NCI-H1417 treated with DMSO at 0.1 percent for 48 hours (cell line): ENCODE measurements around the gene ZP1.

ENCODE experiments used
- DNase-seq: peaks from one replicate; lab custom pipeline; 2025; lab: John Stamatoyannopoulos, UW

The ZP1 gene

DNA sequence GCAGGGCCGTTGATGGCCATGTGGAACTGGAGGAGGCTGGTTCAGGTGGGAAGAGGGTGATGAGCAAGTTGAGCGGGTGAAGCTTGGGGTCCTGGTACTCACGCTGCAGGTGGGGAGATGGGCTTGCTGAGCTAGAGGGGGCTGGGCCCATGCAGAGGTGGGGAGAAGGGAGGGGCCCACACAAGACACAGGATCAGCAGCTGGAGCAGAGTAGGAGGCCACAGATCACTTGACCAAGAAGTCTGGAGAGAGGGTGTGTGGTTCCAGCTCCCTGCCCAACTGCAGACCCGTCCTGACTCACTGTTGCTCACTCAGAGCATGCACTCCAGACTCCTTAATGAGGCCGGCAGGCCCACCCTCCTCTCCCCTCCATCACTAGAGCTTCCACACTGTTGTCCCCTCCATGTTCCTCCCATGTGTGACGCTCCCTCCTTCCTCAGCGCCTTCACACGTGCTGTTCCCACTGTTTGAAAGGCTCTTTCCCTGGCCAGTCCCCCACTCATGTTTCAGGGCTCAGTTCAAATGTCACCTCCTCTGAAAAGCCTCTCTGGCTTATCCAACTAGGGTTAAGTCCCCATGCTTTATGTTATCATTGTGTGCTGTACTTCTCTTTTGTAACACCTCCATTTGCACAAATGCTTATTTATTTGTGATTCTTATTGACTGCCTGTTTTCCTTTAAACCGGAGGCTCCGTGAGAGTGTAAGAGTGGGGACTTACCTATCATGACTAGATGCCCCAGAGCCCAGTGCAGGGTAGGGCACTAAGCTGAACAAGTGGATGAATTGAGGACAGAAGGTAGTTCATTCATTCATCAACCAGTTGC is 23.1 kb upstream of the ZP1 start:
- DNase-seq: no peak

DNA sequence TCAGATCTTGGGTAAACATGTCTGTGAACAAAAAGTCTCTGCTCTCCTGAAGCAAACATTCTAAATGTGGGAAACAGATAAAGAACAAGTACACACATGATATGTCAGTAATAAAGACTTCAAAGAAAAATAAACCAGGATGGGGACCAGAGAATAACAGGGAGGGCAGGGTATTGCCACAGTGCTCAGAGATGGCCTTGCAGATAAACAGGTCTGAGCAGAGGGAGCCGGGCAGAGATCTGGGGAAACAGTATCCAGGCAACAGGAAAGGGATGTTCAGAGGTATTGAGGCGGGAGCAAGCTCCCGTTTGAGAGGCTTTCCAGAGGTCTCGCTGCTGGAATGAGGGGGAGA is 22.5 kb upstream of the ZP1 start:
- DNase-seq: no peak

DNA sequence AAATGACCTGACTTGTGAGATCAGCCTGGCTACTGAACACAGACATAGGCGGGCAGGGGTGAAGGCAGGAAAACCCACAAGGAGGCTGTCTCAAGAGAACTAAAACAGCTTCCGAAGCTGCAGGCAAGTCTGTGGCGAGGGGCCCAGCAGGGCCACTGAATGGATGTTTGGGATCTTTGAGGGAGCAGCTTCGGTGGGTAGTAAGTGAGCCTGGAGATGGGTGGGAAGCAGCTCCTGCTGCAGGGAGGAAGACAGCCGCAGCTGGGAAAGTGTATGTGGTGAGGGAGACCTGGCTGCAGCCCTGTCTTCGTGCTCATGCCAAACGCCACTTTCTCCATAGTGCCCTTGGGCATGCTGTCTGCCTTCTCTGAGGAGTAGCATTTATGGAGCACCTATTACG is 22.0 kb upstream of the ZP1 start:
- DNase-seq: no peak

DNA sequence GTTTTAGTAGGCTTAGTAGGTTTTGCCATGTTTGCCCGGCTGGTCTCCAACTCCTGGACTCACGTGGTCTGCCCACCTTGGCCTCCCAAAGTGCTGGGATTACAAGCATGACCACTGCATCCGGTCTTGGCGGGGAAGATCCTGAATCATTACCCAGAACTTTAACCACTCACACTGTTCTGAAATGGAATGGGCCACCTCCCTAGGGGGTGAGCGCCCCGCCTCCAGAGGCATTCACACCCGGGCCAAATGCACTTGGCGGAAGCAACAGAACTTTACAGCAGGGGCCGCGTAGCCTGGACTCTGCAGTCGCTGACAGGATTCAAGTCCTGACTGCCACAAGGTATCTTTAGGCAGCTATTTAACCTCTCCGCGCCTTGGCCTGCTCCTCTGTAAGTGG is 20.1 kb upstream of the ZP1 start:
- no peak for DNase-seq

DNA sequence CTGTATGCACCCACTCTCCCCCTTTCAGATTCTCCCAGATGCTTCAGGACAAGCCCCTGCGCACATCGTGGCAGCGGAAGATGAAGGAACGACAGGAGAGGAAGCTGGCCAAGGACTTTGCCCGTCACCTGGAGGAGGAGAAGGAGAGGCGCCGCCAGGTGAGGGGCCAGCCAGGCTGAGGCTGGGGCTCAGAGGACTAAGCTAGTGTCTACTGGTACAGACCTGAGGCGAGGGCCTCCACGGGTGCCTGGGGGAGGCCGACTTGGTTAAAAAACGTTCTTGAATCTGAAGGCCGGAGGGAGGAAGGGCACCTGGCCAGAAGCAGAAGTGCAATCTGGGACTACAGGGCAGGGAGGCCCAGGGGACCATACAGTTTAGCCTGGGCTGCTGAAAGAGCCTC is 19.4 kb upstream of the ZP1 start:
- DNase-seq: no peak

DNA sequence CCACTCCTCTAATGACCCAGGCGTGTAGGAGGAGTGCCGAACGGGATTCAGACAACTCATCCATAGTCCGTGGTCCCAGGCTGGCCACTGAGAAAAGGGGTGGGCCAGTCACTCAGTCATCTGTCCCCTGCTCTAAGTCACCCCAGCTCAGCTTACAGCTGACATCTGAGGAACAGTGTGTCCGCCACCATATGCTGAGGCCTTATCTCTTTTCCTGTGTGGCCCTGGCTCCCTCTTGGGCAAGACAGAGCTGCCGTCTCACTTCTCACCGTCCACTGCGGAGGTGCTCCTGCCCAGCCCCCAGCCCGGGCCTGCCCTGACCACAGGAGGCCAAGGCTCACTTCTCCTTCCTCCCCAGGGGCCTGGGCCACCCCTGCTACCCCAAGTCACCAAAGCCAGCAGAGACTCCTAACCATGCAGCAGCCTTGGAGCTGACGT is 18.6 kb upstream of the ZP1 start:
- DNase-seq: no peak

DNA sequence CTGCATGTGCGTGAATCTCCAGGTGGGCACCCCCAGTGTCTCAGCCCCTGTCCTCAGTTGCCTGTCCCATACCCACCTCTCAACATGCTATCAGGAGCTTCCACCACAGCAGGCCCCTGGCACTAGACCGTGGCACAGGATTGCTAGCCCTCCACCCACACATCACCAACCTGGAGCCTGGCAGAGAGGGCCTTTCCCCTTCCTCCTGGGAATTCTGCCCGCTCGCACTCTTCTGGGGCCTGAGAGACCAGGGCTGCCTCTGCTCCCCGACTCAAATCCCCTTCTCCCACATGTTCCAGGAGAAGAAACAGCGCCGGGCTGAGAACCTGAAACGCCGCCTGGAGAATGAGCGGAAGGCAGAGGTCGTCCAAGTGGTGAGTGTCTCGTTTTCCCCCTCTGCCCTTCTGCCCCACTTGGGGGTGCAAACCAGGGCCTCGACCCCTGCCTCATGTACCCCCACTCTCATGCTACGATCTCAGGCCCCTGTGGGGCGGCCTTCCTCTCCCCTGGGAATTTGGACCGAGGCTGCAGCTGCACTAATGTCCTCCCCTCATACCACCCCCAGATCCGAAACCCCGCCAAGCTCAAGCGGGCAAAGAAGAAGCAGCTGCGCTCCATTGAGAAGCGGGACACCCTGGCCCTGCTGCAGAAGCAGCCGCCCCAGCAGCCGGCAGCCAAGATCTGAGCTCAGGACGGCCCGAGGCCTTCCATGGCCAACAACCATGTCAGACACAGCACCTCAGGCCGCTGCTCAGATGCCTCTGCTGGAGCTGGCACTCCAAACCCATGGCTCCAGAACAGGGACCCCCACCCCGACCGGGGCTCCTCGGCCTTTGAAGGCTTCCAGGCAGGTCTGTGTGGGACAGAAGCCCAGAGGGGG is 17.5 kb upstream of the ZP1 start:
- DNase-seq: no peak

DNA sequence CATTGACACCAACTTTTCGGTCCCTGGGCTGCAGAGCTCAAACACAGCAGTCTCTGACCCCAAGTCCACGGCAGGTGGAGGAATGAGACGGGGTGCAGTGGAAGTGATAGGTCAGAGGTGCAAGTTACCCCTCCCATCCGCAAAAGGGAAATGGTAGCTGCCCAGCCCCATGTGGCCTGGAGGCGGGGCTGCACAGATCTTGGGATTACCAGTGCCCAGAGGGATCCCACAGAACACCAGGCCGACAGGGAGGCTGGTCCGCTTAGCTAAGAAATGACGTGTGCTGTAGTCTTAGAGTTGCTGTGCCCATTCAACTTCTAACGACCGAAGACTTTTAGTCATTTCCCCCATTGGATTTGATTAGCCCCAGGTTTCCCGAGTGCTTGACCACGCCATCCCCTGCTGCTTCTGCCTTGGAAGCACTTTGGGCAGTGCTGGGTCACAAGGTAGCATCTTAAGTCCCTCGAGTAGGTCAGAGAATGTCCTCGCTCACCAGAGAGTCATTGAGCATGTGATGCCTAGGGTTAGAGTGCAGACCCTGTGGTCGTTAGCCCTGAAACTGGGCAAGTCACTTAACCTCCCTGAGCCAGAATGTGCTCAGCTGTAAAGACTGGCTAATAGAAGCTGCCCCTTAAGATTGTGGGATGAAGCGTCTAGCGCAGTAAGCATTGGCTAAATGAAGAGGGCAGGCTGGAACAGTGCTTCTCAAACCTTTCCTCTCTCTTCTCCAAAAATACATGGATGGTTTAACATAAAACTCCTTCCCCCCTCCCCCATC is 15.8 kb upstream of the ZP1 start:
- DNase-seq: no peak

DNA sequence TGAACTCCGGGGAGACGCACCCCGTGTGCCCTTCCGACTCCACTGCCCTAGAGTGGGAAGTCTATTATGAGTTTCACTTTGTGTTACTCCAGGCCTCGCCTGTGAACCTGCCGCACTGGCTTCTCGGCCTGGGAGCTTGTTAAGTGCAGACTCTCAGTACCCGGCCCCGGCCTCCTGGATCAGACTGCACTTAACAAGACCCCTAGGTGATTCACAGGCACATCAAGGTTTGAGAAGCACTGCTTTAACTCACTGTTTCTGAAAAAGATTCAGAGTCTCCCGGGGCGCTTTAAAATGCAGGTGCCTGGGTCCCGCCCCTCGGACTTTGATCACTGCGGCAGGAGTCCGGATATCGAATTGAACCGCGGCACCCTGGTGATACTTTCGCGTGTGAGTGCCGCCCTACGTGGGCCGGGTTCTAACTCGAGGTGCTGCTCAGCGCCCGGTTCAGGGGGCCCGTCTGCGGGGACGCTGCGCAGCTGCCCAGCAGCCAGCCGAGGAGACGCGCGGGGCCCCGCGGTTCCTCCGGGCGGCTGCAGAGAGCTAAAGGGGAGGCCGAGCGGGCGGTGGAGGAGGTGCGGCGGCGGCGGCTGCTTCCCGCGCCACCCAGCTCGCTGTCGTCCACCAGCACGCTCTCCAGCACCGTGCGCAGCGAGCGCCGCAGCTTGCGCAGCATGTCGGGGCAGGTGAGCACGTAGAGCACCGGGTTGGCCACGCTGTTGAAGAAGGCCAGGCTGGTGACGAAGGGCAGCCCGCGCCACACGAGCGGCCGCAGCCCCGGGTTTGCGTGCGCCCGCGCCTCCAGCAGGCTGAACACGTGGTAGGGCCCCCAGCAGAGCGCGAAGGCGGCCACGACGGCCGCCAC is 15.0 kb upstream of the ZP1 start:
- DNase-seq: no peak

DNA sequence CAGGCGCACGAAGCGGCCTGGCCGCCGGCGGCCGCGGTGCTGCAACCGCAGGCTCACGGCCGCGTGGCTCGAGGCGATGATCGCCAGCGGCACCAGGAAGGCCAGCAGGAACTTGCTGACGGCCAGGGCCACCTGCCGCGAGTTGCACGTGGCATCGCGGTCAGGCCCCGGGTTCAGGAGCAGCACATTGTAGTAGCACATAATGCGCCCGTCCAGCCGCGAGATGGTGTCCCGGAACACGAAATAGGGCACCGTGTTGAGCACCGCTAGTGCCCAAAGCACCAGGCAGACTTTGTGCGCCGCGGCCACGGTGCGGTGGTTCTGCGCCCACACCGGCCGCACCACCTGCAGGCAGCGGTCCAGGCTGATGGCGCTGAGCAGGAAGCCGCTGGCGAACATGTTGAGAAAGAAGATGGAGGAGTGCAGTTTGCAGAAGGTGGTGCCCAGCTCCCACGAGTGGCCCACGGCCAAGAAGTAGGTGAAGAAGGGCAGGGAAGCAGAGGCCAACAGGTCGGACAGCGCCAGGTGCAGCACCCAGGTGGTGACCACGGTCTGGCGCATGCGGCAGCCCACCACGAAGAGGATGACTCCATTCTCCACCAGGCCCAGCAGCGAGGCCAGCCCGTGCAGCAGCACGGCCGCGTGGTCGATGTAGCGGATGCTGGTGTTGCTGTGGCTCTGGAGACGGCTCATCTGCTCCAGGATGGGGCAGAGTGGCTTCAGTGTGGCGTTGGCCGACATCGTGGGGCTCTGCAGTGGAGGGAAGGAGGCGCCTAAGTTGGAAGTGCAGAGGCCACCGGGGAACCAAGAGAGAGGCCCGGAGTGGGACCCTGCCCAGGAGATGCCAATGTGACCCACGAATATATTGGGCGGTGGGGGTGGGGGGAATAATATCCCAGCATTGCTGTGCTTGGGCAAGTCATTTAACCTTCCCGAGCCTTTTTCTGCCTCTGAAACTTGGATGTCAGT is 14.1 kb upstream of the ZP1 start:
- DNase-seq: no peak

DNA sequence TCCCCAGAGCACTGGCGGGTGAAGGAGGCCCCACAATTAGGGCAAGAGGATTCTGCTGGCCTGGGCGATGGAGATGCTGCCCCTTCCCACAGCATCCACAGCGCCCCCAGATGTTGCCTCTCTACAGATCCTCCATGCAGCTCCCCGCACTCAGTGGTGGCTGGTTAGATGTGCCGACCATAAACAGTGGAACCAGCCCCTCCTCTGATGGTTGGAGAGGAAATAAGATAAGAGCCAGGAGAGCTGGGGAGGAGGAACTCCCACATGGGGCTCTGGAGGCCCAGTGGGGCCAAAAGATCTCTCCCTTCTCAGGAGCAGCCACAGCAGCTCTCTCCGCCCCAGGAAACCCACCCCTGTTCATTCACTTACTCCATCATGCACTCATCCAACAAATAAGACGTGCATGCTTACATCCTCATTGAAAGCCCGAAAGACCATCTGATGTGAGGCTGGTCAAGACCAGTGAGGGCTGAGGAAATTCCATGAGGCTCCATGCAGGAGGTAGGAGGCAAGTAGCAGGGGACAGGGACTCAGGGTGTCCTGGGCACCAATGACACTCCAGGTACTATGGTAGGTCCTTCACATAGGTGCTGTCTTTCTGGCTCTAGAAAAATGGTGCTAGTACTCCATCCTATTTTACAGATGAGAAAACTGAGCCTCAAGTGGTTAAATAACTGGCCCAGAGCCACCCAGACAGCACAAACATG is 13.0 kb upstream of the ZP1 start:
- DNase-seq: no peak

DNA sequence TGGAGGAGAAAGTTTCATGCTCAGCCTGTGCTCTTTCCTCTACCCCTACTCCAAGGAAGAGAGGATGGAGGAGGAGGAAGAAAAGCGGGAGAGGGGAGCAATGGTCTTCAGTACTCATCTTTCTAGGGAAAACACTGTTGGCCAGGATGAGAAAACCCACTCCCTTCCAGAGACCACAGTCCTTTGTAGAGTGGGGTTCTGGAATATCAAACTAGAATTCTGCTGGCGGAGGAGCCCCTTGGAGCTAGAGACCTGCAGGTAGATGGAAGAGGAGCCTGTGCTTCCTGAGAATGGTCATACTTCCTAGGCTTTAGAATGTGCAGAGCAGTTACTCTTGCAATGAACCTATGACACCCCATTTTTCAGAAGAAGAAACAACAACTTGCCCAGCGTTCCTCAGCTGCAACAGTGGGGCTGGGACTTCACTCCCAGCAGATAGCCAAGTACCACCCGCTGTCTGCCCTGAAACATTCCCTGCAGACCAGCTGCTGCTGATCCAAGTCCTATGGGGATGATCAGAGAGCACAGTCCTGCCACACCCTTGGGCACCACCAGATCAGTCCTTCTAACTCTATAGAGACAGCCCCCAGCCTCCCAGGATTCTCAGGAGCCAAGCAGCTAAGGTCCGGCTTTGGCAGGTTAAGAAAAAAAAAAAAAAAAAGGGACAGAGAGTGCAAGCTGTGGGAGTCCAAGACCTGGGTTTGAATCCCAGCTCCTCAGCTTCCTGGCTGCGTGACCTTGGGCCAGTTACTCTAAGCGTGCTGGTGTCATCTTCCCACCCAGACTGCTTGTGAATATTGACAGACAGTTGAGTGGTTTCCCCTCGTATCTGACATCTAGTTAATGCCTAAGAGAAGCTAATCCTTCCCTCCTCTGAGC is 12.3 kb upstream of the ZP1 start:
- DNase-seq: no peak

DNA sequence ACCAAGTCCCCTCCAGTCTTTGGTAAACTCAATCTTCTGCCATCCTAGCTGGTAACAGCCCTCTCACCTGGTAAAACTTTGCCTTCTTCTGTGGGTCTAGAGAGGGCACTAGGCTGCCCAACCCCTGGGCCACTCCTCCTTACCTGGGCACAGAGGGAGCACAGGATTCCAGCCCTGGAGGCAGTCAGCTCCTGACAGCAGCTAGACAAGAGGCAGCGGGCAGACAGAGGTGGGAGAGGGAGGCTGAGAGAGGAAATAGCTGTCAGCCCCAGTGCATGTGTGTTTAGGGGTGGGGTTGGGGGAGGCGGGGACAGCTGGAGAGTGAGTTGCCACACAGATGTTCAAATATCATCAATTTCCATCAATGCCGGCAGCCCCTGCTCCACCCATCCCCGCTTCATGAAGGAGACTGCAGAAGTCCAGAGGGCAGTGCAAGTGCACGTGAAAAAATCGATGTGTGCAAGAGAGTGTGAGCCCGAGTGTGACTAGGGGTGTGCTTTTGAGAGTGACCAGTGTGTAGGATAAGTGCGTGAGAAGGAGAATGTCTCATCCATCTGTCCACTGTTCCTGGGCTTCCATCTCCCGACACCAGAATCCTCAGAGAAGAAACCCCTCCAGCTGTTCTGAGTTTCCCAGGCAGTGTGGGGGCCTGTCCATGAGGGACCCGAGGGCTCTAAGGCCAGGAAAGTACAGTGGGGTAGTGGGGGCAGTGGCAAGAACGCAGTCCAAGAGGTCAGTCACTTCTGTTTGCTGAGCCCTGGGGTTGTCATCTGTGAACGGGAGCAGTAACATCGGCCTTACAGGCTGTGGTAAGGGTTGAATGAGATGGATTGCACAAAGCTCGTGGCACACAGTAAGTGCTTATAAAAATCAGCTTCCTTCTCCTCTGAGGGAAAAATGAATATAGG is 11.4 kb upstream of the ZP1 start, which contains the start of gene PTGDR2:
PTGDR2 (minus strand) TSS at position 225 of the 908 bp plus-strand sequence. CDS start 2,228 bp downstream, outside the sequence.
- DNase-seq: no peak

DNA sequence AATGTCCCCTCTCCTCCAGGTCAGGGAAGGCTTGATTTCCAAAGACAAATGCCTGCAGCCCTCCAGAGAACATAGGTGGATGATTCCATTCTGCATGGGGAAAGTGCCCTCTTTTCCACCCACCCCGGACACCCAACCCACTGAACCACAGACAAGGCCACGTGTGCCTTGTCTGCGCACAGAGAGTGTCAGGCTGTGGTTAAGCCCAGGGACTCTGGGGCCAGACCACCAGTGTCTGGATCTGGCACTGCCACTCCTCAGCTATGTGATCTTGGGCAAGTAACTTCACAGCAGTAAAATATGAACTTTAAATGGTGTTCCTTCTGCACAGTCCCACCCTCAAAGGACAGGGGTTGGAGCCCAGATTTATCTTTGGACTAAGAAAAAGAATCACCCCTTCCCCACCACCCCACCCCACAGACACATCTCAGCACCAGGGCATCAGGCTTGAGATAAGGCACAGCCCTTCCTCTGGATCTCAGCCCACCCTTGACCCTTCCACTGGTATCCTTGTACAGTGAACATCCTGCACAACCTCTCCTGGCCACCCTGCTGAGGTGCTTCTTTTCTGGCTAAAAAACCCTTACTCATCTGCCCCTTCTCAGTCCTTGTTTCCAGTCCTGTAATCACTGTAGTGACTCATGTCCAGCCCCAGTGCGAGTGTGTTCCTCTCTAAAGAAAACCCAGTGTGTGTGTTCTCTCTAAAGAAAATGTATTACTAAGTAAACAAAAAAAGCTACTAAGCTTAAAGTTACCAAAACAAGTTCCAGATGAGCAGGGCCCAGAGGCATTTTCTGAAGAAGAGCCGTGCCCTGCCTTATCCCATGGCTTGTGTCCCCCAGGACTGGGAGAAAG is 9.7 kb upstream of the ZP1 start:
- no peak for DNase-seq

DNA sequence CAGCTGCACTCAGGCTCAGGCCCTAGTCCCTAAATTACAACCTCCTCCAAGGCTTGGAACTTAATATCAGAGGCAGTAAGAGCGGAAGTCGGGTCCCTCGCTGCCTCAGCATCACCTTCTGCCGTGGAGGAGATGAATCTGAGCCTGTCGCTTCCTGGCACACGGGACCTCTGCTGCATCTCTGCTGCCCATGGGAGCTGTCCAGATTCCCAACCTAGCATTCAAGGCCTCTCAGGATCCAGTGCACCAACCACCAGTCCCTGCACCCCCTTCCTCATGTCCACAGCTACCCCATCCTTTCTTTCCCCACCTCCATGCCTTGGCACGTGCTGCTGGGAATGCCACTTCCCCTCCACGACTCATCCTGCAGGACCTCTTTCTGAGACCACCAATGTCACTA is 9.1 kb upstream of the ZP1 start:
- no peak for DNase-seq

DNA sequence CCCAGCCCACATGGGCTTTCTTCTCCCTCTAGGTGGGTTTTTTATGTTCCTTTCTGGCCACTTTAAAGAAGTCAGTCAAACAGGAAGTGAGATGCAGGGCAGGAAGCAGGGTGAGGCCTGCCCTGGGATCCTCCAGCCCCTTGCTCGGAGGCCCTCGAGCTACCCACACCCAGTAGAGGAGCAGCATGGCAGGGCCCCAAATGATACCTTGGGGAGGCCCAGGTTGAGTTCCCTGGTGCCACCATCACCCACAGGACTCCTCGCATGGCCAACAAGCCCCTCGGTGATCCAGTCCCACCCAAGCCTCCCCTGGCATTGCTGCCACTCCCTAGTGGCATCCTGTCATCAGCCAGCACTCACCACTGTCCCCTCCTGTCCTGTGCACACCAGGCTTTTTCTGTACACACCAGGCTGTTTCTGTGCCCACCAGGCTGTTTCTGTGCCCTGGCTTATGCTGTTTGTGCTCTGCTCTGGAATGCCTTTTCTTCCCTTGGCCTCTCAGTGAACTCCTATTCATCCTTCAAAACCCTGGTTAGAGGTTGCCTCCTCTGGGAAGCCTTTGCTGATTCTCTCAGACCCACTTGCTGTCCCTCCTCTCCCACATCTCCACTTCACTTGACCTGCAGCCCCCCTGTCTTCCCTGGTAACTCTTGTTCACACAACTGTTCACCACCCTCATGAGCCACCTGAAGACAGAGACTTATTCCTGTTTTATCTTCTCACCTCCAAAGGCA is 8.4 kb upstream of the ZP1 start:
- no peak for DNase-seq
